Measurements from ENCODE around the gene SEC16B. TPM values are rescaled to one million over a fixed set of nuclear protein-coding genes. Genes with fewer than 3 reads are reported as not detected.

SEC16B gene
- total and polyA plus RNA-seq, 2 of the 13 experiments (the other 11 are each of a cell fraction or from before 2014, with no cell fraction given), result 4.6 to 5.8 TPM

- in situ Hi-C loops (cut with HindIII; ENCODE audit: extremely low pct_ligation_motif_present, low pct_unique_long_range_greater_than_20kb) (no loop called here), intact Hi-C loops (cut with micrococcal nuclease; ENCODE audit: unreplicated experiment) (no loop called here)
- DNase-seq (ENCODE audit: low spot score) (no peak), ATAC-seq (no peak), FAIRE-seq (no peak)
- Histone ChIP-seq H4K20me1 (ENCODE audit: insufficient read depth, low read length) (no peaks in the 10 kb centered on the region), H3K27ac (ENCODE audit: extremely low read length, insufficient read depth, low read length) (no peak overlapping the region), H3K27me3 (ENCODE audit: control insufficient read depth in 1 of 2, insufficient read depth in 2 of 2, low read length in 2 of 2) (no peaks in the 10 kb centered on the region), H2AFZ (ENCODE audit: low read length) (no peak overlapping the region), H3K9ac (ENCODE audit: insufficient read depth, low read depth, low read length) (no peak overlapping the region), H3K79me2 (ENCODE audit: insufficient read depth, low read length) (no peaks in the 10 kb centered on the region), H3K4me3 (replicated peaks in 1 of 3; ENCODE audit: insufficient read depth in 1 of 3, low read depth in 2 of 3, low read length in 3 of 3) (no peak overlapping the region), H3K36me3 (replicated peaks in 1 of 2; ENCODE audit: control insufficient read depth in 1 of 2, insufficient read depth in 2 of 2, low read length in 2 of 2) (no peaks in the 10 kb centered on the region), H3K4me1 (ENCODE audit: insufficient read depth, low read length) (peaks cover 14% of the 10 kb centered on the region), H3K9me3 (ENCODE audit: low read length) (no peaks in the 10 kb centered on the region), H3K4me2 (ENCODE audit: low read depth, low read length) (no peak overlapping the region)
- 86% methylated on average over 5 of the region's 5 CpGs for WGBS (ENCODE audit: low lambda C conversion rate)
- CTCF ChIA-PET (ENCODE audit: low intra/inter-chr PET ratio, low total read pairs), result no interaction called here
- no peak for TF ChIP-seq ETS1 (CRISPR knock-in tag; IDR thresholded peaks at IDR 0.05)
- TF ChIP-seq ARID3A (IDR thresholded peaks at IDR 0.05; ENCODE audit: low read depth, low read length), result no peak
- TF ChIP-seq MEF2D (CRISPR knock-in tag; IDR thresholded peaks at IDR 0.05), result no peak
- no peak for TF ChIP-seq HNF4G (IDR thresholded peaks at IDR 0.05; ENCODE audit: borderline replicate concordance, low read depth, low read length)
- no peak for TF ChIP-seq HNF4G (CRISPR knock-in tag; IDR thresholded peaks at IDR 0.05; ENCODE audit: borderline replicate concordance, low read depth)
- no peak for TF ChIP-seq KLF15 (CRISPR knock-in tag; IDR thresholded peaks at IDR 0.05; ENCODE audit: borderline replicate concordance)
- no peak for TF ChIP-seq IRF2 (CRISPR knock-in tag; IDR thresholded peaks at IDR 0.05)
- no peak for TF ChIP-seq ZZZ3 (CRISPR knock-in tag; IDR thresholded peaks at IDR 0.05; ENCODE audit: borderline replicate concordance)
- TF ChIP-seq ZNF121 (CRISPR knock-in tag; IDR thresholded peaks at IDR 0.05), result no peak
- TF ChIP-seq ZIK1 (CRISPR knock-in tag; IDR thresholded peaks at IDR 0.05; ENCODE audit: borderline replicate concordance, low read depth), result no peak
- TF ChIP-seq ZNF839 (CRISPR knock-in tag; IDR thresholded peaks at IDR 0.05; ENCODE audit: borderline replicate concordance), result no peak
- TF ChIP-seq ZNF614 (CRISPR knock-in tag; IDR thresholded peaks at IDR 0.05; ENCODE audit: borderline replicate concordance), result no peak
- no peak for TF ChIP-seq POGK (CRISPR knock-in tag; conservative IDR thresholded peaks at IDR 0.05)
- no peak for TF ChIP-seq ZNF484 (CRISPR knock-in tag; IDR thresholded peaks at IDR 0.05; ENCODE audit: borderline replicate concordance, low read depth)
- POLR2A ChIA-PET, result interaction anchor here (1.3 kb wide), 1 partner anchor 13 kb away, joined by 4 read pairs; the partner anchor contains the start of gene SEC16B
- no TSS peak for BruUV-seq (replicated peaks)
Measured at GRCh38 chr1:177983077-177983476, 13.2 kb upstream of the SEC16B start.

Data from HepG2 (cell line).